NCI-H2107 treated with DMSO at 0.1 percent for 48 hours (cell line): ENCODE data around the gene NXPH3.

ENCODE experiments used
- DNase-seq: peaks from one replicate; lab custom pipeline; 2025; ENCODE audit not compliant: unreplicated experiment; lab: John Stamatoyannopoulos, UW

The NXPH3 gene

DNA sequence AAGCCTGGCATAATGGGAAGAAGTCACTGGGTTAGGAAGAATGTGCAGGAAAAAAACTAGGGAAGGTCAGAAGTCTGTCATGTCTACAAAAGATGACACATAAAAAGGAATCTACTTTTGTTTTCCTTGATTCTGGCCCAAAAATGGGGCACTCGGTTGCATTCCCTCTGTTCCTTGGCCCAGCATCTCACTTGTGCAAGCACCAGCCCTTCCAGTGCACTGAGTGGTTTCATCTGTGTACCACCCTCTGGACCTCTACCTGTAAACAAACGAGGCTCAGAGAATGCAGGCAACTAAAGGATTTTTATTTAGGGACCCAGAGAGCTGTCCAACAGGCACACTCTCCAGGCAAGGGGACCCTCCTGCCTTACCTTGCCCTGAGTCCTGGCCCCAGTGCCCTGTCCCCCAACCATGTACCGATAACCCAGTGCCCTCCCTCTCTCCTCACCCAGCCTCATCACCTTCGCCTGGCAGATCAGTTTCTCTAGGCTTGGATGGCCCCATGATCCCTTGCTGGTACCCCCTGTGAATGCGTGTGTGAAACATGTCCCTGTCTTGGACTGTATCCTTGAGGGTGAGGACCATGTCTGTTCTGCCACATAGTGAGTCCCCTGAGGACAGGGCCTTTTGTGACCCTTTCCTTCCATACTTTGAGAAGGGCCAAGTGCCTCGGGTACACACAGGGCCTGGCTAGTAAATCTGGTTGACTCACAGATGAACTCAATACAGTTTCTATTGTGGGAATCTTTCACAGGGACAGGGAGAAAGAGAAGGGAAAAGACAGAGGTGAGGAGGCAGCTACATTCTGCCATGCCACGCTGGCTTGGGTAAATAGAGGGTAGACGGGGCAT is 13.3 kb downstream of the NXPH3 start:
- DNase-seq, result no peak

DNA sequence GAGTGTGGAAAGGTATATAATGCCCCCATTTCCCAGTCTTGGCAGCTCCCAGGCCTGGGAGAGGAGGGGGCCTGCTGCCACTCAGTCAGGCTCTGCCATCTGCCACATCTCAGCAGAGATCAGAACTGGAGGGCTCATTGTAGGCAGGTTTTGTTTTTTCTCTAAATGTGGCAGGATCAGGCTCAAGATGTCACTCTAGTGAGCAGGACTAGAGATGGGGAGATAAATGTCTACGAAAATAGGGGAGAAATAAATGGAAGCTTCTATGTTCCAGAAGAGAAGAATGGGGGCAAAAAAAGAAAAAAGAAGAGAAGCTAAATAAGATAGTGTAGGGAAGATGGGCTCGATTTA is 13.9 kb downstream of the NXPH3 start:
- no peak for DNase-seq

DNA sequence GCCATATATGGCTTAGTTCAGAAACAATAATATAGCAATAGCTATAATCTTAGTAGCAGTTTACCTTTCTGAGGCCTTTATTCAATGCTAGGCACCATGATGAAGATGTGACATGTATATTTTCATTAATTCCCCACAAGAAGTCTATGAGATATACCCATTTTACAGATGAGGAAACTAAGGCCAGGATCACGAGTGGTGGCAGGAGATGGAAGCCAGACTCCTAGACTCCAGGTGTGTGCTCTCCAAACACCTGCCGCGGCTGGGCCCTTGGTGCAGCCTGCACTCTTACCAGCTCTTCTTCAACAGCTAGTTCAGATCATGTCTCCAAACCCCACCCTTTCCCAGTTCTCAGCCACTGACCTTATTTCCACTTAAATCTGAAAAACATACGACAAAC is 15.2 kb downstream of the NXPH3 start:
- no peak for DNase-seq

DNA sequence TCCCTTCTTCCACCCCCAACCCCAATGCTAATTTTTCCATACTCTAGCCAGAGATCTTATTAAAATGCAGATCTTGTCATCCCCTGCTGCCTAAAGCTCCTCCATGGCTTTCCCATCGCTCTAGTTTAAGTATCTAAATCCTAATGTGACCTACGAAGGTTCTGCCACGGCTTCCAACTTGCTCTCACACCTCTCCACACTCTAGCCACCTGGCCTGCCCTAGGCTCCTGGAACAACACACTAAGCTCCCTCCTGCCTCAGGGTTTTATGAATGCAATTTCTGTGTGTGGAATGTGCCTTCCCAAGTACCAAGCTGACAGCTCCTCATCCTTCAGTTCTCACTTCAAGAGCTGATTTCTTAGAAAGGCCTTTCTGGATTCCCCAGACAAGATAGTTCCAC is 16.6 kb downstream of the NXPH3 start:
- no peak for DNase-seq

GRCh38 chr17:49595328-49595727 is 19.7 kb downstream of the NXPH3 start:
- DNase-seq, result no peak

- no peak for DNase-seq
Observed at GRCh38 chr17:49595980-49596379, 20.3 kb downstream of the NXPH3 start.

DNA sequence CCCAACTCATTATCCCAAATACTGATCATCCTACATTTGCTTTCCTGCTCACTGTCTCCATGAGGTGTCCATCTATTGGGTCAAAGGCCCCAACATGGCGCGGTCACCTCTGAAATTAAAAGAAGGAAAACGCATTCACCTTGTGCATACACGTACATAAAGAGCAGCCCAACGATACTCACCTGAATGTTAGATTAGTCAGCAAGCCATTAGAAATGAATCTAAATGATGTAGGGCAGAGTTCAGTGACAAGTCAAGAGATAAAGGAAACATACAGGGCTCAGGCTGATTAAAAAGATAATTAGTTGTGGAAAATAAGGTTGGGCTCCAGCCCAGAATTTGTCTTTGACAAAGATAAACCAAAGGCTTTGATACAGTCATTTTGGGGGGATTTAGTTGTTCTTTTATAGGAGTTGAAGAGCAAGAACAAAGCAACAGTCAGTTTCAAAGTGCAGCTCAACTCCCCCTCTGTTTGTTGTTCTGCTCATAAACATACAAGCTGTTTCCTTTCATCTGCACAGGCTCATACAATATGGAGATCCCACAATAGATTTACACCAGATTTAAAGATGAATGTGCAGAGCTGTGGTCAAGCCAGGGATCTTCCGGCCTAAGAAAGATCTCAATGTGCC is 21.1 kb downstream of the NXPH3 start:
- DNase-seq, result no peak

- no peak for DNase-seq
Observed at GRCh38 chr17:49597436-49597835, 21.8 kb downstream of the NXPH3 start.

GRCh38 chr17:49597928-49598655 is 22.4 kb downstream of the NXPH3 start:
- no peak for DNase-seq

GRCh38 chr17:49598918-49599317 is 23.2 kb downstream of the NXPH3 start:
- DNase-seq, result no peak

- no peak for DNase-seq
Observed at GRCh38 chr17:49600949-49601348, 25.3 kb downstream of the NXPH3 start.

GRCh38 chr17:49602783-49603182 is 27.1 kb downstream of the NXPH3 start:
- DNase-seq, result no peak

- DNase-seq, result no peak
Observed at GRCh38 chr17:49603238-49603637, 27.6 kb downstream of the NXPH3 start.

- no peak for DNase-seq
Observed at GRCh38 chr17:49603720-49604119, 28.0 kb downstream of the NXPH3 start.

- no peak for DNase-seq
Observed at GRCh38 chr17:49604314-49604869, 28.7 kb downstream of the NXPH3 start.

GRCh38 chr17:49610883-49611584 is 35.4 kb downstream of the NXPH3 start:
- no peak for DNase-seq

DNA sequence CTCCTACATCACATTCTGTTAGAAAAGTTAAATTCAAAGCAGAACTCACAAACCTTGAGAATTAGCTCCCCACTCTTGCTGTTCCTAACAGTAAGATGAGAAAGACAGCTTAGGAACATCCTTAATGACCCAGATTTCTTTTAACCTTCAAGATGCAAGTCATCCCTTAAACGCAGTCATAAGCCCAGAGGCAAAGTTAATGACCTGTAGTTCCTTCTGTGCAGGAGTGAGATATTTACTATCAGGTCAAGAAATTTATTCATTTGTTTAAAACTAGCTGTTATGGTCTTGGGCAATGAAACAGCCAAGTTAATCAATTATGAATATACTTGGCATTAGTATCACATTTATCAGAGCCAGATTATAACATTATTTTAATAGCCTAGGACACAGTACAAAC is 37.1 kb downstream of the NXPH3 start:
- DNase-seq, result no peak

DNA sequence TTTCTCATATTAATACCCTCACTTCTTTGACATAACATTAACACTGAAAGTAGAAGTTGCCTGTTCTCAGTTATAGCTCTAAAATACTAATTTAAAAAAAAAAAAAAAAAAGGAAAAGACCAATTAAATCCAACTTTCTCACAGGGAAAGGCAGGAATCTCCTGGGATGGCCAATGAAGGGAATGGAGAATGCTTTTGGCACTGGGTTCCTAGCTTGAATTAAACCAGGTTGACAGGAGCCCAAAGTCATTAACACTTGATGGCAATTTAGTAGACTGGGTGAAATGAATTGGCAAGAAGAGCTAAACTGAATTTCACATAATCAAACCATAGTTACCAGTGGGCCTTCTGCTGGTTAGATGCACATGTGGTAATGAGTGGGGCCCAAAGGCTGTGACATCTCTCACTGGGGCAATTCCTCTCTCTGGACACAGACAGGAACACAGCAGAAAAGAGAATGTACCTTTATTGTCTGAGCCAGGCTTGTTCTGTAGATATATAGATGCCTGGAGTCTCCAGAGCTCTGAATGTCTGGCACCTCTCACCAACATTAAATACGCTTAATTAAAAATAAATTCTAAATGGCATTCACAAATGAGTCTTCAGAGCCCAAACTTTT is 37.6 kb downstream of the NXPH3 start:
- no peak for DNase-seq

- no peak for DNase-seq
Observed at GRCh38 chr17:49616086-49616485, 40.4 kb downstream of the NXPH3 start.

GRCh38 chr17:49616601-49617131 is 41.0 kb downstream of the NXPH3 start:
- DNase-seq, result no peak
